GM18519 (cell line): ENCODE data around the gene ARMC9.
"Not testable (repeated sequence)": the region's sequence is repeated elsewhere in the genome, so short reads cannot be mapped to it uniquely, and the experiment has no call there.

Experiments
- ATAC-seq: cut with Tn5 transposase; IDR thresholded peaks from one replicate; pipeline ENCODE4 v1.9.1; 2021; ENCODE audit warnings: mild to moderate bottlenecking, moderate library complexity; ENCODE audit not compliant: unreplicated experiment, low FRiP score

The ARMC9 gene

GRCh38 chr2:231181860-231182512 is 16.4 kb upstream of the ARMC9 start:
- no peak for ATAC-seq

DNA sequence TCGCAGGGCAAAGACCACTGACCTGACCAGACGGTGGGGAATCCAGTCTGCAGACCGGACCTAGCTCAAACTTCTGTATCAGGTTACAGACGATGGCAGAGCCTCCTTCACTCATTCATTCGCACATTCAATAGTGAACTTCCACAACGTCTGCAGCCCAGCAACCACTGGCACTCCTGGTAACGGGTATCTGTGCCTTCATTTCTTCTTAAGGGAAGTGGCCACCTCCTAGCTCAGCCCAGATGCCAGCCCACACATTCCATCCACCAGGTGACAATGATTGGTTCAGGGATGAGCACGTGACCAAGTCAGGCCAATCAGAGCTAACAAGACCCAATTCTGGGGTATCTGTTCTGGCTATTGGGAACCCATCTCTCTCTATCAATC is 15.9 kb upstream of the ARMC9 start:
- no peak for ATAC-seq

DNA sequence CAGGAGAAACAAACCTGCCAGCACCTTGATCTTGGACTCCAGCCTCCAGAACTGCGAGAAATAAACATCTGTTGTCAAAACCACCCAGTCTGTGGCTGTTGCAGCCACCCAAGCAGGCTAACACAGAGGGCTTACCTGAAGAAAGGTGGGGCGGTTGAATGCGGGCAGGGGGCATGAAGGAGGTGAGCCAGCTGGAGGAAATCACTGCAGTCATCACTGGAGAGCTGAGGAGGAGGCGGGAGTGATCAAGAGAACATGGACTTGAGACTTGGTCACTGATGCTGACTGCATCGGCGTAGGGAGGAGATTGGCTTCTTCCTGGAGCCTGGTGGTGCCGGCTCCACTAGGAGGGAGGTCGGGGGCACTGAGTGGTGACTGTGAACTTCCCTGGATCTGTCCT is 14.6 kb upstream of the ARMC9 start:
- no peak for ATAC-seq

DNA sequence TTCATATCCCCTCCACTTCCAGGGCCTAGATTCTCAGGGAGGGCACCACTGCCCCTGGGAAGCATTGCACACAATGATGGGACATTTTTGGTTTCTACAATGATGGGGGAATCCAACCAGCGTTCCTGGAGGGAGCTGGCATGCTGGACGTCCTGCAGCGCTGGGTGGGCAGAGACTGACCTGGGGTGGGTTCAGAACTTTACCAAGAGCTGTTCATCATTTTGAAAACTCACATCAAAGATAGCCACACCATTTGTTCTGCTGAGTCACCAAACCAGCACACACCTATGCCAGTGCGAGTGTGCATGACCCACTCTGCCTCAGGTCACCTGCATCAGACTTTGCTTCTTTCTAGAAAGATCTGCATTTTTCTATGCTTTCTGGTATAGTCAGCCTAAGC is 14.1 kb upstream of the ARMC9 start:
- no peak for ATAC-seq

GRCh38 chr2:231185050-231185725 is 13.2 kb upstream of the ARMC9 start:
- no peak for ATAC-seq

DNA sequence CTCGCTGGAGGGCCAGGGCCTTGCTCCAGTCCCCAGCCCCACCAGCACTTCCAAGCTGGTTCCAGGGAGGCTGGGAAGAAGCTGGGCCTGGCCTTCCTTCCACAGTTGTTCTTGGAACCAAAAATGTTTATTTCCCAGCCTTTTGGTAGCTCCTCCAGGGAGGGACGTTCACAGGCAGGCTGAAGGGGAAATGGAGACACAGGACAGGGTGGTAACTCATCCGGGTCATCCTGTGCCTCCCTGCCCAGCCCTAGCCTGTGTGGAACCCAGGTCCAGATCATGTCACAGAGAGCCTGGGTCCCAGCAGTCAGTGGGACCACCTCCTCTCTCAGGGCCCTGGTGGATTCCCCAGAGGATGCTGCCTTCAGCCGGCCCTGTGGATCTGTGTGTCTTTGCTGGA is 12.5 kb upstream of the ARMC9 start:
- no peak for ATAC-seq

DNA sequence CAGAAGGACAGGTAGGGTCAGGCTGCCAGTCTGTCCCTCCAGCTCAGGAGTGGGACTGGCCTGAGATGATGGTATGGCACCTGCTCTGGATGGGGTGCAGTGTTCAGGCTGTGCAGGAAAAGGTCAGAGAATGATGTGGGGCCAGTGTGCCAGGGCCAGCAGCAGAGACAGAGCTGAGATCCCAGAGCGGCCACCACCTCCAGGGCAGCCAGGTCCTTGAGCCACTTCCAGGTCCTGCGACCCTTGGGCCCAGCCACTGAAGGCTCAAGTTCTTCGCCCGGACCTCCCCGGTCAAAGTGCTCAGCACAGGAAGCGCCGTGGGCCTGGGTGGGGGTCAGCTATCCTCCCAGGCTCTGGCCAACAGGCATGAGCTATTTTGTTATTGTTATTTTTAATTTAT is 12.1 kb upstream of the ARMC9 start:
- no peak for ATAC-seq

DNA sequence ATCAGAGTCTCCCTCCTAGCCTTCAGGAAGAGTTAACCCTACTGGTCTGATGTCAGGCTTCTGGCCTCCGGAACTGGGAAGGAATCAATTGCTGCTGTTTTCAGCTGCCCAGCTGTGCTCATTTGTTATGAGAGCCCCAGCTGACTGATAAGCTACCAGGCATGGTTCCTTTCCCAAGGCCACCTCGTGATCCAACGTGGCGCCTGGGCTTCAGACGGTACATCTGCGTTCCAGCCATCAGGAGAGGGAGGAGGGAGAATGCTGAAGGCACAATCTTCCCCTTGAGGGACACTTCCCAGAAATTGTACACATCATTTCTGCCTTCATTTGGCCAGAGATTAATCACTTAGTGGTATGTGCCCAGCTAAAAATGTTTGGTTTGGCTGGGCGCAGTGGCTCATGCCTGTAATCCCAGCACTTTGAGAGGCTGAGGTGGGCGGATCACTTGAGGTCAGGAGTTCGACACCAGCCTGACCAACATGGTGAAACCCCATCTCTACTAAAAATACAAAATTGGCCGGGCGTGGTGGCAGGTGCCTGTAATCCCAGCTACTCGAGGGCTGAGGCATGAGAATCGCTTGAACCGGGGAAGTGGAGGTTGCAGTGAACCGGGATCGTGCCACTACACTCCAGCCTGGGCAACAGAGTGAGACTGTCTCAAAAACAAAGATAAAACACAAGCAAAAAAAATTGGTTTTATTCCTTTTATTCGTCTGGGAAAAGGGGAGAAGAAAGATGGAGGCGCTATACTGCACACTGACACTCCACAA is 10.5 kb upstream of the ARMC9 start:
- no peak for ATAC-seq

GRCh38 chr2:231188506-231189170 is 9.8 kb upstream of the ARMC9 start:
- ATAC-seq, result no peak

DNA sequence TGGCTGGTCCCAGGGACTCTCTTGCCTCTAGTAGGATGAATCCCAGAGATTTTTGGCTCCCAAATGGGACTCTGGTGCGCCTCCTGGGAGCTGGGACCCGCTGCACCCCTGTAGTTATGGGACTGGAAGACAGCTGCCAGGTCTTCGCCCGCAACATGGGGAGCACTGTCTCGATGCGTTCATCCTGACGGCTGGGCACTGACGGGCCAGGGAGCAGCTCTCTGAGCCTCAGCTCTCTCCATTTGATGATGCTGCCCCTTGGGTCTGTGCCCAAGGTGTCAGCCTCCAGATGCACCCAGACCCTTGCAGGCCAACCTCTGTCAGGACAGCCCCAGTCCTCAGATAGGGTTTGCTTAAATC is 9.3 kb upstream of the ARMC9 start:
- ATAC-seq, result no peak

- no peak for ATAC-seq
These were observed 8.6 kb upstream of the ARMC9 start for GRCh38 chr2:231189571-231190495.

- ATAC-seq, result no peak
These were observed 7.8 kb upstream of the ARMC9 start for GRCh38 chr2:231190531-231191197.

GRCh38 chr2:231191896-231192872 is 6.2 kb upstream of the ARMC9 start:
- ATAC-seq, result no peak

DNA sequence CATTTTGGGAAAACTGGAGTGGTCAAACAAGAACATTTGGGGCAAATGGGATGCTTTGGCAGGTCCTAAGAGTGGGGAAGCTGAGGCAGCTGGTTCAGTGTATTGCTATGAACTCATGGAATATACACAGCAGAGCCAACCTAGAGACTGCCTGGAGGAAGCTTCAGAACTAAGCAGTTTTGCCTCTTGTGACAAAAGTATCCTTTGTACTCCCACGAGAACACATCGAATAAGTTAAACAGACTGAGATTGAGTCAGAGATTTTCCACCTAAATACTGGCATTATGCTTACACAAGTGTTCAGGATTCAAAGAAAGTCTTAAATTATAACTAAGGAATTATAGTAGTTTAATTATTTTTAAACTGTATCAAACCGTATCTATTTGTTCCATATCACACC is 5.2 kb upstream of the ARMC9 start:
- ATAC-seq, result no peak

- ATAC-seq, result no peak
These were observed 1.8 kb upstream of the ARMC9 start for GRCh38 chr2:231196592-231196991.

- ATAC-seq, result not testable (repeated sequence)
These were observed 1.2 kb upstream of the ARMC9 start for GRCh38 chr2:231197196-231197595.

DNA sequence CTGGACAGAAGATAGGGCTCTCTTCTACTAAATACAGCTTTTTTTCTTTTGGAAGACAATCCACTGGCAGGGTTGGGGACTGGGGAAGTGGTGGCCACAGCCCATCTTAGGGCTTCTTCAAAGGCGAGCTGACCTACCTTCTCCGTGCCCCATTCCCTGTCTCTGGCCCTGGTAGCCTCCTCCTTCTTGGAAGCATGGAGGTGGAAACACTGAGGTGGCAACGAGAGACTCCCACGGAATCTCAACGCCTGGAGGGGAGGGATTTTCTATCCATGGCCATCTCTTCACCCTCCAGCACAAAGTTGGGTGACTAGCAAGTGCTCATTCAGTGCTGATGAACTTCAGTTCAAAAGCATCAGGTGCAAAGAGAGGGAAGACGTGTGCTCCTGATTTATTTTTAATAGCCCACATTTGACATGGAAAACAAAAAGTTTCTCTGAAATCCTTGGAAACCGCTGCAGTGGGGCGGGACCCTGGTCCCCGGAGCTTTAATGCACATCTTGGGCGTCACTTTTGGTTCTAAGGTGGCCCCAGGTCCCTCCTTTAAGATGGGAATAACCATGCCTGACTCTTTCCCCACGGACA is 633 bp upstream of the ARMC9 start:
- ATAC-seq, result no peak

DNA sequence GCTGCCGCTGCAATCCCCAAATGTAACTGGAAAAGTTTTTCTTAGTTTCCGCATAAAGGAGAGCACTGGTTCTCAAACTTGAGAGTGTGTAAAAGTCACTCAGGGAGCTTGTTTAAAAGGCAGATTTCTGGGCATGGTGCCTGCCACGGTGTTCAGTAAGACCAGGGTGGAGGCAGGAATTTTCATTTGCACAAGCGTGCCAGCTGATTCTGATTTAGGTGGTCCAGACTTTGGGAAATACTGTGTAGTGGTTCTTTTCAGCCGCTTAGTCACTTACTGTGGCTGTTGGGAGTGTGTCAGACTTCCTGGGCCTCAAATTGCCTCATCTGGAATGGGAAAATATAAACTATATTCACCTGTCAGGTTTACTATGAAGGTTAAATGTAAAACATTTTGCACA is 788 bp downstream of the ARMC9 start:
- no peak for ATAC-seq
